Lung microvascular endothelial cell (primary cell): ENCODE measurements around the gene DHX32. TPM values are rescaled to one million over a fixed set of nuclear protein-coding genes. Genes with fewer than 3 reads are reported as not detected.

Experiments used
- DNase-seq, 2 donors: peaks; one replicate each; pipeline versions ENCODE4 v3.0.0 to v3.0.0-alpha.2; 2010; ENCODE audit warnings: low read depth in 2 of 2
- total RNA-seq: library from RNA; depleted of rRNA; stranded (reverse); fragments of >200 nt; gene quantifications from 2 replicates; pipeline ENCODE4 v1.2.1, GENCODE V29; 2014

The DHX32 gene
- total RNA-seq, 1 donor from 2014 or later, result 43.8 TPM

- DNase-seq, result no peak
Measured at GRCh38 chr10:125811251-125811650, 69.8 kb downstream of the DHX32 start.

DNA sequence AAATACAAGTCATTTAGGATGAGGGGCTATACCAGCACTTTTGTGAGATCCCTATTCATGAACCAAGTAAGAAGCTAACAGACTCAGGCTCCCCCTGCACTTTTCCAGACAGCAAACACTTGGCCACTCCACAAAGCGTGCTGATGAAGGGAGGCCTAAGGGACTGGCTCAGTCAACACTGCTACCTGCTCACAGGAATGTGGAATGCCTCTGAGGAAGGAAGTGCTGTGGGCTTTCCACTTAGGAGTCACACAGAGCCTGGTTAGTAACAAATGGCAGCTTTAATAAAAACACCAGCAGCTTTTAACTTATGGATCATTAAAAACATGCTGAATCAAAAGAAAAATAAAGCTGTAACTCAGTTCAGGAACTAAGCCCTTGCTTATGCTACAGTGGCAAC is 73.0 kb downstream of the DHX32 start:
- peak in 1 of 2 donors; percentile 54 for DNase-seq

DNA sequence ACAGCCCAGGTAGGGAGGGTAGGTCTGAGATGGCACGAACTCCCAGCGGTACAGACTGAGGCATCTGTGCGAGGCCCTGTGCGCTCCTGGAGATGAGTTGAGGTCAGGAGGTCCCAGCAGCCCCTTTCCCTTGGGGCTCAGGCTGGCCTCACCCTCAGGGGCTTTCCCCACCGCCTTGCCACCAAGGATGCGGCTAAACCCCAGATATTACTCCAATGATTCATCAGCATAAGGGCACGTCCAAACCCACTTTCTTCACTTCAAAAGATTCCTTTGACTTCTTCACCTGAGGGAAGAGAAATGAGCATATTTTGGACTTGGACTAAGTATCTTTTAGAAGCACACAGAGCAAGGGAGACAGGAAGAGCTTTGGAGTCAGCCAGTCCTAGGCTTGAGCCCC is 78.4 kb downstream of the DHX32 start:
- no peak for DNase-seq

DNA sequence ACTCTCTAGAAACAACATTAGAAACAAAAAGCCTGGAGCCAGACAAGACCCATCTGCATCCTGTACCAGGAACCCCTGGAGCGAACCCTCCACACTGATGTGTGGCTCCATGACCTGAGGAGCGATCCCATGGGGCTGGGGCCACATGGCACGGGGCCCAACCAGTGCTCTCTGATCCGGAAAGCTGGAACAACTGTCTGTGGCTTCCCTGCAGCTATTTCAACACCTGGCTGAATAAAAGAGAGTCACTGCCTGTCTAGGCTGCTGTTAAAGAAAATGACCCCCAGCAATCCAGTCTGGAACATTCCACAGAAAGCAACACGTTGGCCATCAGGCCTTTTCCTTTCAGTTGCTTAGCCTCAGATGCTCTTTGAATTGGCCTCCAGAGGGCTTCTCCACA is 79.0 kb downstream of the DHX32 start:
- DNase-seq, result peak in 1 of 2 donors; percentile 94

DNA sequence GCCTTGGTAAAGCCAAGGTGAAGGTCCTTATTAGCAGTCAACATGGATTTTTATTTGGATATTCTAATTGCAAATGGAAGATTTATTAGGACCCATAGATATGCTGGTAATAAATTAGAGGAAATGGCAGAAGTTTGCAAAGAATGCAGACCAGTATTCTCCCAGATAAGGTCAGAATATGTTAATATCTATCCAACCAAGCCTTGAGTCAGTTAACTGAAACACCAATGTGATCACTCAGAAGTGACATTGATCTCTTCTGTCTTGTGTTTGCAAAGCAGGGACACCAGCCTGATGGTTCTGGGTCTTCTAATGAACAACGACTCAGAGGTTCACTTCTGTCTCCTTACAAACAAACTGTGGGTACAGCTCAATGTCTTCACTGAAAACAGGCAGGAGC is 79.5 kb downstream of the DHX32 start:
- no peak for DNase-seq

GRCh38 chr10:125799451-125800182 is 81.5 kb downstream of the DHX32 start:
- DNase-seq, result no peak

DNA sequence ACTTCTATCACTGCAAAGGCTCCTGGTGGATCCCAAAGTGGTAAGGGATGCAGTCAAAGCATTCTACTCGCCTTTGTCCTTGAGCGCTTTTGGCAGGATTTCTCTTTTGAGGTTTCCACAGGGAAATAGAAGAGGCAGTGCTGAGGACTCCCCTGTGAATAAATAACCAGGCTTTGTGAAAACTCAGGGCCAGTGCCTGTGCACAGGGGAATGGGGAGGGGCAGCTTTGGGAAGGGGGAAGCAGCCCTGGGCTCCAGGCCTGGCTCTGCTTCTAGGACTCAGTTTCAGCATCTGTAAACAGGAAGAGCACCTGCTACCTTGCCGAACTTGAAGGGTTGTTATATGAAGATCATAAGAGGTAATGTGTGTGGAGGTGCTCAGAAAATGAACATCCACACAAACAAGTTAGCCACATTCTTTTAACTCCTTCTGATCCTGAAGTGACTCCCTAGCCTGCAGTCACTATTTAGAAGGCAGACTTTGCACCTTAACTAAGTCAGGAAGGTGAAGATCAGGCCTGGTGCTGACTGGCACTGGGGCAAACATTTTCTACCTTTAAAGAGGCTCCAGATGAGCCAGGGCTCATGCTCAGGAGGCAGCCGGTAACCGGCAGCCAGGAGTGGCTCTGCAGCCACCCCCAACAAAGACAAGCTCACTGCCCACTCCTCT is 83.0 kb downstream of the DHX32 start:
- DNase-seq, result no peak

- DNase-seq, result no peak
Measured at GRCh38 chr10:125797424-125797823, 83.7 kb downstream of the DHX32 start.

- no peak for DNase-seq
Measured at GRCh38 chr10:125795637-125796190, 85.4 kb downstream of the DHX32 start.

GRCh38 chr10:125795128-125795527 is 86.0 kb downstream of the DHX32 start:
- peak in 1 of 2 donors; percentile 42 for DNase-seq

DNA sequence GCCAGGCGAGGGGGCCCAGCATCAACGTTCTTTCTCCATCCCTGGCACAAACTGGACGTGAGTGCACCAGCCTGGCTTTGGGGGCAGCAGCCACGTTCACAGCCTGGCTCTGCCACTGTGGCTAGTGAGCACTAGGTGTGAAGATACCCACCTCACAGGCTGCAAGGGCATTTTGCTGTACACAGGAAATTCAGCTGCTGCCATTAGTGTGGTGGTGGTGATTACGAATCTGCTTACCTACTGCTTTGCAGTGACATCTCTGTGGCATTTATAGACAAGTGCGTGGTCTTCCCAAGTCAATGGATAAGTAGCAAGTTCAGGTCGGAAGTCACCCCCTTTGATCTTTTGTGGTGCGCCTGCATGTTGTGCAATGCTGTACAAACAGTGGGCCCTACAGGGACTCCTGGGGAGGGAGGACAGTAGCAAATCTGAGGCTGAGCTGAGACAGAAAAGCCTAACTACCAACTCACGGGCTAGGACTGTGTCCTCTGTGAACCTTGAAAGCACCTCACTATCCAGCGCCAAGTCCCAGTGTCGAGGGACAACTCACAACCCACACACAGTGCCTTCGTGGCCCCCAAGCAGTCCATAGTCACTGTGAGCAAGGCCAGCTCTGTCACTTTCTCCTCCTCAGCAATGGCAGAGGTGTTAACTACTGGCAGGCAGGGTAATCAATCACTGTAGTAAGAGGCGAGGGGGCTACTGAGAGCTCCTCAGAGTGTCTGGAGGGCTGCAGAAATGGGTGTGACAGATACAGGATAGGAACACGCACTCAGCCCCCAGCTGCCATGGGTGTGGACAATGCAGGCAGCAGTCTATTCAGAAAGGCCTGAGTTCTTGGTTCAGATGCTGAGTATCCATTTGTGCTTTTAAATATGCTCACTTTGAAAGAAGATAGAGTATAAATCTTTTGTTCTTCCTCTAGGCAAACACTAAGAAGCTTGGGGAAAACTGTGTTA is 88.5 kb downstream of the DHX32 start:
- no peak for DNase-seq

DNA sequence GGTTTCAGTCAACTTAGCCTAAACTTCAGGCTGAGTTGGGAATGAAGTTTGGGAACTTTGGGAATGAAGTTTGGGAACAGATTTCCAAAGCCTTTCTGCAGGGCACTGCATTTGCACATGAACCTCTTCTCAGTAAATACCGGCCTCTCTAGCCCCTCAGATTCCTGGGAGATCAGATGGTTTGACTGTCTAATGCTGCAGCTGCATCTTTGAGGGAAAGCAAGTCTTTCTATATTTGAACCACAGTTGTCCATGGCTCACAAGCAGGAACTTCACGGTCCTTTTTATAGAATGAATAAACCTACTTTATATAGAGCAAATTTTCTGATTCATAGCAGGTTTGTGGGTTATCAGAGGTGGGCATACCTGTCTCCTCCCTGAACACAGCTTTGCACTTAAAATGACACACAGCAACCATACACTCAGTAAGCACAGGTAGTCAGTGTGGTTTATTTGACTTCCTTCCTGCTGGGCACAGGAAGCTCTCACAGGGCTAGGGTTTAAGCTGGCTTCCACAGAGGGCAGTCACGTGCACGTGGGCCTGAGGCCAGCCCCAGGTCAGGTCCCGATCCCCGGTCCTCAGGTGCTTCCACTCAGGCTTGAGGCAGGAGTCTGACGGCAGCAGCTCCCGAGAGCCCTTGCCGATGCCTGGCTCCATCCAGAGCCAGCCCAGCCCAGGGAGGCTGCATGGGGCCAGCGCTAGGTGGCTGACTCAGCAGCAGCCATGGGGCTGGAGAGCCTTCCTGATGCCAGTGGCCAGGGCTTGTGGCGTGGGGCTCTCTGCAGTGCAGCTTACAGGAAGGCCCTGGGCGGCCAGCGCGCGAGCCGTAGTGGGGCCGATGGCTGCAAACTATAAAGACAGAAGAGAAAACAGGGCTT is 92.7 kb downstream of the DHX32 start:
- DNase-seq, result peak in 1 of 2 donors; percentile 33

Other genes starting within 250 kb of the DHX32 start
- gene TEX36, start 198.1 kb downstream of the DHX32 start, total RNA-seq, result not detected in 2 replicates
- 9.4 and 15.1 TPM in 2 replicates for gene EDRF1, start 161.6 kb downstream of the DHX32 start, total RNA-seq
- 0.22 and 3.2 TPM in 2 replicates for gene MMP21, start 105.5 kb downstream of the DHX32 start, total RNA-seq
- 48.4 and 56.2 TPM in 2 replicates for gene UROS, start 58.0 kb downstream of the DHX32 start, total RNA-seq
- gene BCCIP, start 57.7 kb downstream of the DHX32 start, total RNA-seq, result 22.2 and 31.7 TPM in 2 replicates
- gene FANK1, start 15.3 kb upstream of the DHX32 start, total RNA-seq, result 0.60 and 0.87 TPM in 2 replicates